ENCODE results near the gene HIGD1A.

Gene HIGD1A

GRCh38 chr3:42752961-42753360 is 51.3 kb downstream of the HIGD1A start:
- DNase-seq: no peak

GRCh38 chr3:42752441-42752840 is 51.8 kb downstream of the HIGD1A start:
- DNase-seq: no peak

DNA sequence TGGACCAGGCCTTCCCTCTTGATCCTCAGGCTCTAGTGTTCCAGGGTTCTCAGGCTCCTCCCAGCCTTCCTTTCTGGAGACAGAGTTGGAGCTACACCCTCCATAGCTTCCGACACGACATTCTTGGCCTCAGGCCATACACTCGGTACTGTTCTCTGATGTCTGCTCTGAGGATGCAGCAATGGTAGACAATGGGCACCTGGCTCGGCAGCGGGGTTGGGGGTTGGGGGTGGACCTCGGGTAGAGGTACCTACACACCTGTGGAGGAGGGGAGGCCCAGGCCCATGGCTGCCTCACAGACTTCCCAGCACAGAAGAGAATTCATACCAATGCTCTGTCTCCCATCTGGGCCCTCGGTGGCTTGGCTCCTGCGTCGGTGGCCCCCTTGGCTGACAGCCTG is 52.7 kb downstream of the HIGD1A start:
- no peak for DNase-seq

DNA sequence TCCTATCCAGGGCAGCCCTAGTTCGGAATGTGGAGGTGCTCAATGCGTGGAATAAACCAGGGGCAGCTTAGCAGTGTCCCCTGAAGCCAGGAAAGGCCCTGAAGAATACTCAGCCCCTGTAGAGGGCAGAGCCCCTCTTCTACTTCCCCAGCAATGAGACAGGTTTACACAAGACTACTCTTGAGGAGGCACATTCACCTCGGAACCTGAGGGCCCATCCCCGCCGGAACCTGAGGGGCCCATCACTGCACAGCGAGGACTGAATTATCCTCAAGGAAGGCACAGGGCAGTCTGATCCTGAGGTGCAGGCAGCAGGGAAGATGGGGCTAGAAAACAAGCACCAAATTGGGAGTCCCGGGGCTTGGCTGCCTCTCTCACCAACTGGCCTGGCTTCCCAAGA is 53.5 kb downstream of the HIGD1A start:
- no peak for DNase-seq

DNA sequence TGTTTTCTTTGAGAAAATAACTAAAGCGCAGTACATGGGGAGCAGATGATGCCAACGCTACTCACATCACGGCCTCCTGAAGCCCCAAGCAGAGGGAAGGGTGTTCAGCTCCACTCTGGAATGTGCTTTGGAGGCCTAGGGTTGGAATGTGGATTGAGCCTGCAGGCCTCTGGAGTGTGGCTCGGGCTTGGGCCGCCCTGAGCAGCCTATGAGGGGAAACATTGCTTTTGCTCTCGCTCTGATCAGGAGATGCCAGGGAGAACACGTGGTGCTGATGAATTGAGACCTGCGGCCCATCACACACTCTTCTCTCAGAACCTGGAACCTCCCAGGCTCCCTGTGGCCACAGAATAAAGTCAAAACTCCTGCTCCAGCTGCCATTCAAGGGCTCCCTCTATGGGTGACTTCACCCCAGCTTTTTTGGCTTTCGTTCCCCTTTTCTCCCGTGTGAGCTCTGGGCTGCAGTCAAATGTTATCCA is 54.5 kb downstream of the HIGD1A start:
- no peak for DNase-seq

- no peak for DNase-seq
These were observed 55.1 kb downstream of the HIGD1A start for GRCh38 chr3:42749025-42749752.

DNA sequence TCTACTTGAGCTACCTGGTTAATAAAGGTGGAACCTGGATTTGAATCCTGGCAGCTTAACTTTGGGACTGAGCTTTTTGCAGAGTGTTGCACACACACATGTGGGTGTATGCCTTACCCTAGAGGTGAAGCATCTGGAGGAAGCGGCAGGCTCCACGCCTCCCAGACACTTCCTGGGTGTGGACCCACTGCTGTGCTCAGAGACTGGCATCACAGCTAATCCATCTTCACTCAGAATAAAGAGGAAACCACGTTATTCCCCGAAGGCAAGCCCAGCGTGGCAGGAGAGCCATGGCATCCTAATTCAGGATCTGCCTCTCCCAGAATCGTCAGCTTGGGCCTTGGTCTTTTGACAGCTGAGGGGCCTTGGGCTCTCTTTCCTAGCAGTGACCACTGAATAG is 56.7 kb downstream of the HIGD1A start:
- no peak for DNase-seq

- no peak for DNase-seq
These were observed 57.5 kb downstream of the HIGD1A start for GRCh38 chr3:42746455-42747450.

- no peak for DNase-seq
These were observed 58.4 kb downstream of the HIGD1A start for GRCh38 chr3:42745776-42746454.

DNA sequence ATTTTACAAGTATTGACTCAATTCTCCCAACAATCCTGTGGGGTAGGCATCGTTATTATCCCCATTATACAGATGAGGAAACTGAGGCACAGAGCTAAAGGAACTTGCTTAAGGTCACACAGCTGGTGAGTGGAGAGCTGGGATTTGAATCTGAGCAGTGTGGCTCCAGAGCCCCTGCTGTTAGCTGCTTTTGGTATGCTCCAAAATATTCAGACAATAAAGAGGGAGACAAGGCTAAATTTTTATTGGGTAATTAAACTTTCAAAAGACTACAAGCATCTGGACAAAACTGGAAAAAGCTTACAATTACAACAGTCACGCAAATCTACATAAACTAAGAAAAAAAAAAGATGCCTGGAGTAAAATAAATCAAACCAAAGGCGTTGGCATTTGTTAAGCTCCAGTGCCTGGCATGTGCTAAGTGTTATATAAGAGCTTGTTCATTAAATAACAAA is 59.0 kb downstream of the HIGD1A start:
- DNase-seq: no peak

- no peak for DNase-seq
These were observed 60.9 kb downstream of the HIGD1A start for GRCh38 chr3:42743204-42743995.

DNA sequence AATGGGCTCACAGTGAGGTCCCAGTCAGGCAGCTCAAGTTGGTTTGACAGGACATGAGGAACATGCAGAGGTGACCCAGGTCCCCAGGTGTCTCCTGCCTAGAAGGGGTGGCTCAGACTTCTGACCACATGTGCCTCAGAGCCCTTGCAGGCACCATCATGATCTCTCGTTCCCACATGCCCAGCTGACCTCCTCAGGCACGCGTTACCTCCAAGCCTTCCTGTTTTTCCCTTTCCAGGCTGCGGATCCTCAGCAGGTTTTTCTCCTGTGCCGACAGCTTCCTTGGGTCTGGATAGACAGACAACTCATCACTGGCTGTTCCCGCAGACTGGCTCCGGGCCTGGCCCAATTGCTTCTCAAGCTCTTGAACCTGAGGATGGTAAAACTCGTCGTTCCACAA is 61.6 kb downstream of the HIGD1A start:
- no peak for DNase-seq

- no peak for DNase-seq
These were observed 62.0 kb downstream of the HIGD1A start for GRCh38 chr3:42742259-42742658.

GRCh38 chr3:42741796-42742195 is 62.5 kb downstream of the HIGD1A start:
- DNase-seq: no peak

DNA sequence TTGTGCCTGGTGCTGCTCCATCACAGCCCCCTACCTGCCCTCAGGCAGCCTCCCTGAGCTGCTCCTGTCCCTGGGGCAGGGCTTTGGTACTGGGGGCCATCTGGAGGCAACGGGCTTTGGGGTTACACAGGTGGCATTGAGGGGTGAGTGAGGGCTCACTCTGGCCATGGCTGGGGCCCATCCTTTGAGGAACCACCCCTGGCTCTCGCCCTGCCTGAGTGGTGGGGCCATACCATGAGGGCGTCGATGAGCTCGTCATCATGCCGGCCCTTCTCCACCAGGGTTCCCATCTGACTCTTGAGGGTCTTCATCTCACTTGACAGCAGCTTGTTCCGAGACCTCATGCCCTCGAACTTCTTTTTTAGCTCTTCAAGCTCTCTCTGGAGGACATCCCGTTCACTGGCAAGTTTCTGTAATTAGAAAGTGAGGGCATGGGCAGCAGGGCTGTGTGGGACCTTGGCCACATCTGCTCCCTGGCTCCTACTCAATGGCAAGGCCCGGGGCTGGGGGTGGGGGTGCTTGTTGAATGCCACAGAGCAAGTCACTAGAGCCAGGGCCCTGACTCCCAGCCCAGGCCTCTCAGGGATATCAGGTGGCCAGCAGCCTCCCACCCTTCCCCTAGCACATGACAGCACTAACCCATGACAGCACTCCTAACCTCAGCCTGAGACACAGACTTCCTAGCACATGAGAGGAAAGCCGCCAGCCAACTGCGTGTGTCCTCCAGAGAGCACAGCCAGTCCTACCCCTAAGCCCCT is 64.7 kb downstream of the HIGD1A start:
- DNase-seq: no peak

- no peak for DNase-seq
These were observed 67.8 kb downstream of the HIGD1A start for GRCh38 chr3:42736531-42736930.

- DNase-seq: no peak
These were observed 68.2 kb downstream of the HIGD1A start for GRCh38 chr3:42736081-42736480.

DNA sequence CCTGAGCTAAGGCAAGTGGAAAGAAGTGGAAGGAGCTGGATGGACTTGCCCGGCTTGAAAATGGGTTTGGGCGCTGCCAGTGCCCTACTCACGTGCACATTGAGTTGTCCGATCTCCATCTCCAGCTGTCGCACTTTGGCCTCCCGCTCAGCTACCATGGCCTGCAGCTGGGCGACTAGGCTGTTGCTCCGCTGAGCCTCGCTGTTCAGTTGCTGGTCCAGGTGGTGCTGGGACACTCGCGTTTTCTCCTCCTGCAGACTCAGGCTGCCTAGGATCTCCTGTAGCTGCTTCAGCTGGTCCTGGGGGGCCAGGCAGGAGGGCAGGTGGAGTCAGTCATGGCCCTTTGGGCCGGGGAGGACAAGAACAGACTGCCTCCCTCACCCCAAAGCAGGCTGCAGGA is 68.7 kb downstream of the HIGD1A start:
- DNase-seq: no peak

- DNase-seq: no peak
These were observed 69.3 kb downstream of the HIGD1A start for GRCh38 chr3:42735019-42735418.

DNA sequence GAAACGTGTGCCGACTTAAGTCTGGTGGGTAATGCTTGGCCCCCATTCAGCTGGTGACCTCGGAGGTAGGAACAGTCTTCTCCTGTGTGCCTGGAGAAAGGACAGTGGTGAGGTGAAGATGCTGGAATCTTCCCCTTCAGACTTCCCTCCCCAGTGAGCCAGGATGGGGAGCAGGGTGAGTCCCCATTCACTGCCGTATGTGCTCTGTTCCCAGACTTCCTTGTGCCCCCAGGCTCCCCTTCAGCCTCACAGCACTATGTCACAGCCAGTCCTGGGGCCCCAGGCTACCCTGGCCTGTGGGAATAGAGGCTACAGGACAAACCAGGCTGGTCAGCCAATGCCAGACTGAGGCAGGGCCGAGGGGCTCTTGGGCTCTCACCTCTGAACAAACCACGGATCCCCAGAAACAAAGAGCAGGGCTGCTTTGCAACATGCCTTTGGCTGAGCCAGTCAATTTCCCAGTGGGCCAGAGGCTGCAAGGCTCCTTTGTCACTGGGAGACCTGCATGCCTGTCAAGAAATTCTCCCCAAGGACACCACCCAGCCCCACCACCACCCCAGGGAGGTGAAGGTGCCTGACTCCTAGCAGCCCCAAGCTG is 69.9 kb downstream of the HIGD1A start:
- DNase-seq: no peak
